GM19395 (cell line): Measurements from ENCODE around the gene LRRC58.
"Not testable (repeated sequence)": the region's sequence is repeated elsewhere in the genome, so short reads cannot be mapped to it uniquely, and the experiment has no call there.

Experiments used
- ATAC-seq: cut with Tn5 transposase; IDR thresholded peaks from one replicate; pipeline ENCODE4 v1.9.1; 2021; ENCODE audit warnings: mild to moderate bottlenecking, moderate library complexity; ENCODE audit not compliant: unreplicated experiment

LRRC58 gene

GRCh38 chr3:120341658-120342346, 7.4 kb downstream of the LRRC58 start:
- no peak for ATAC-seq

GRCh38 chr3:120339362-120339761, 9.8 kb downstream of the LRRC58 start:
- ATAC-seq, result no peak

- no peak for ATAC-seq
Observed at GRCh38 chr3:120338517-120338916, 10.6 kb downstream of the LRRC58 start.

GRCh38 chr3:120332646-120333045, 16.5 kb downstream of the LRRC58 start:
- no peak for ATAC-seq

- ATAC-seq, result no peak
Observed at GRCh38 chr3:120331076-120331475, 18.1 kb downstream of the LRRC58 start.

- no peak for ATAC-seq
Observed at GRCh38 chr3:120326784-120327183, 22.4 kb downstream of the LRRC58 start.

- no peak for ATAC-seq
Observed at GRCh38 chr3:120324190-120324589, 25.0 kb downstream of the LRRC58 start.

GRCh38 chr3:120323761-120324160, 25.4 kb downstream of the LRRC58 start:
- ATAC-seq, result not testable (repeated sequence)

- ATAC-seq, result no peak
Observed at GRCh38 chr3:120311863-120312794, 37.0 kb downstream of the LRRC58 start.

GRCh38 chr3:120306519-120307455, 42.4 kb downstream of the LRRC58 start:
- no peak for ATAC-seq

GRCh38 chr3:120304616-120305015, 44.5 kb downstream of the LRRC58 start:
- no peak for ATAC-seq

GRCh38 chr3:120302361-120302760, 46.8 kb downstream of the LRRC58 start:
- ATAC-seq, result no peak

GRCh38 chr3:120300971-120301370, 48.2 kb downstream of the LRRC58 start:
- ATAC-seq, result no peak

GRCh38 chr3:120299403-120299802, 49.8 kb downstream of the LRRC58 start:
- no peak for ATAC-seq

- ATAC-seq, result no peak
Observed at GRCh38 chr3:120298996-120299395, 50.2 kb downstream of the LRRC58 start.

GRCh38 chr3:120291552-120291951, 57.6 kb downstream of the LRRC58 start:
- not testable (repeated sequence) for ATAC-seq

- ATAC-seq, result no peak
Observed at GRCh38 chr3:120289636-120290035, 59.5 kb downstream of the LRRC58 start.

GRCh38 chr3:120286465-120286864, 62.7 kb downstream of the LRRC58 start:
- ATAC-seq, result no peak

GRCh38 chr3:120285508-120285841, 63.7 kb downstream of the LRRC58 start:
- ATAC-seq, result no peak

- ATAC-seq, result no peak
Observed at GRCh38 chr3:120284747-120285507, 64.2 kb downstream of the LRRC58 start, which contains the start of gene GPR156. GPR156 (minus strand) TSS chr3:120285222; CDS start chr3:120244098, 41,124 bp downstream.
